Ovary (tissue), 3 donors: ENCODE results near the gene PLXNA4.

Source experiments
- POLR2A ChIP-seq: fragments of 450-650 bp; IDR thresholded peaks from one replicate; pipeline ENCODE4 v1.6.1; 2017; ENCODE audit warnings: antibody characterized with exemption, mild to moderate bottlenecking, moderate library complexity
- TF ChIP-seq, protein P1 (sequence below), 3 donors: fragments of 450-650 bp in 2 of 3; fragments of 200-600 bp in 1 of 3; IDR thresholded peaks; one replicate each; pipeline versions ENCODE4 v1.5.1 to v1.8.0; 2016 to 2022; ENCODE audit warnings: antibody characterized with exemption in 3 of 3, mild to moderate bottlenecking in 1 of 3
- donor health status: DM: no; HTN: no; CAD: no.

DNA sequence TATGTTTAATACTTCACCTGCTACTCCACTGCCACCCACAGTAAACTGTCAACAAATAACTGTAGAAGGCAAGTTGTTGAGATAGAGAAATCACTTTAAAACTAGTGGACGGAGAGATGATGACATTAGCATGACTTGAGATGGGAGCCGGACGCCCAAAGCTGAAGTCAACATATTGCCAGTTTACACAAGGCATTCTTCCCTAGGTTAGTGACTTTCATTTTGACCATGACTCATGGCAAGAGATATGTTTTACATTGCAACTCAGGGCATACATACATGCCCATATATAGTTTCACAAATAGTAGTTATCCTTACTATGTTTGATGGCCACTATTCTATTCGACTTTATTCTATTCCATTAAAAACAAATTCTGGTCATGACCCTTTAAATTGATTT is 296.6 kb downstream of the PLXNA4 start:
- TF ChIP-seq, protein P1, sequence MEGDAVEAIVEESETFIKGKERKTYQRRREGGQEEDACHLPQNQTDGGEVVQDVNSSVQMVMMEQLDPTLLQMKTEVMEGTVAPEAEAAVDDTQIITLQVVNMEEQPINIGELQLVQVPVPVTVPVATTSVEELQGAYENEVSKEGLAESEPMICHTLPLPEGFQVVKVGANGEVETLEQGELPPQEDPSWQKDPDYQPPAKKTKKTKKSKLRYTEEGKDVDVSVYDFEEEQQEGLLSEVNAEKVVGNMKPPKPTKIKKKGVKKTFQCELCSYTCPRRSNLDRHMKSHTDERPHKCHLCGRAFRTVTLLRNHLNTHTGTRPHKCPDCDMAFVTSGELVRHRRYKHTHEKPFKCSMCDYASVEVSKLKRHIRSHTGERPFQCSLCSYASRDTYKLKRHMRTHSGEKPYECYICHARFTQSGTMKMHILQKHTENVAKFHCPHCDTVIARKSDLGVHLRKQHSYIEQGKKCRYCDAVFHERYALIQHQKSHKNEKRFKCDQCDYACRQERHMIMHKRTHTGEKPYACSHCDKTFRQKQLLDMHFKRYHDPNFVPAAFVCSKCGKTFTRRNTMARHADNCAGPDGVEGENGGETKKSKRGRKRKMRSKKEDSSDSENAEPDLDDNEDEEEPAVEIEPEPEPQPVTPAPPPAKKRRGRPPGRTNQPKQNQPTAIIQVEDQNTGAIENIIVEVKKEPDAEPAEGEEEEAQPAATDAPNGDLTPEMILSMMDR (IDR thresholded peaks at IDR 0.05) = no peak
- TF ChIP-seq POLR2A = no peak
